ENCODE results near the gene TFB2M.

TFB2M gene

DNA sequence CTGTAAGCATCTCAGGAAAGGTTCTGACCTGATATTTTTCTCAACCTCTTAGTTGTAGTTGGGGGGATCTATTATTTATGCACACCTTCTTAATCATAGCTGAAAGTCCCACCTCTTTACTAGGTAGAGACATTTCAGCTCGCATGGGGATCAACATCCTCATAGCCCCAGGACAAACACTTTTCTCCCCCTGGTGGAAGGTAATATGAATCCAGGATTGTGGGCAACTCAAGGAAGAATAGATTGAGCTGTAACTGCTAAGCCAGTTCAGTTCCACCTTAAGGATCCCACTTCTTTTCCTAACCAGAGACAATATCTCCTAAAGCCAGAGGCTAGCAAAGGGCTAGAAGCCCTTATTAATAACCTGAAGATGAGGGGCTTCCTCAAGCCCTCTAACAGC, 33.5 kb downstream of the TFB2M start:
- no peak for TF ChIP-seq TAF1 (IDR thresholded peaks at IDR 0.05; ENCODE audit: borderline replicate concordance, insufficient read depth, low read length)

DNA sequence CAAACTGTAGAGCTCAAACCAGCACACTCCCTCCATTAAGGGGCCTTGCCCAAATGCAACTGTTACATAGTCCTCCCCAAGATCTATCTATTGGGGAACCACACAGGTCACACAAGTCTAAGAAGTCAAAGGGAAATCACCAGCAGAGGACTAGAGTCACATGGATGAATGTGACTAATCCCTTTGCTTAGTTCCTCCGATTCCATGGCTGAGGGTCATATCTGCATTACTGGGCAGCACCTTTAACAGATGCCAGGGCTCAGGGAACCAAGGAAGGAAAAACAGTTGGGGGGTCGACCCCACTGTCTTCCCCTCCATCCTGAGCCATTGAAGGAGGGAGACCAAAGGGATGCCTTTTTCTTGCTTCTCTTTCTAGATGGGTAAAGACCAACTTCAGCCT, 35.6 kb downstream of the TFB2M start:
- TF ChIP-seq TAF1 (IDR thresholded peaks at IDR 0.05; ENCODE audit: borderline replicate concordance, insufficient read depth, low read length) (no peak), FOXP2 (optimal IDR thresholded peaks at IDR 0.05; ENCODE audit: borderline replicate concordance, extremely low read depth, extremely low read length, insufficient read depth) (no peak), SIN3A (IDR thresholded peaks at IDR 0.05; ENCODE audit: borderline replicate concordance, insufficient read depth, low read length) (no peak), POLR2AphosphoS5 (IDR thresholded peaks at IDR 0.05; ENCODE audit: low read depth, low read length) (no peak)
- TF ChIP-seq, protein P1, sequence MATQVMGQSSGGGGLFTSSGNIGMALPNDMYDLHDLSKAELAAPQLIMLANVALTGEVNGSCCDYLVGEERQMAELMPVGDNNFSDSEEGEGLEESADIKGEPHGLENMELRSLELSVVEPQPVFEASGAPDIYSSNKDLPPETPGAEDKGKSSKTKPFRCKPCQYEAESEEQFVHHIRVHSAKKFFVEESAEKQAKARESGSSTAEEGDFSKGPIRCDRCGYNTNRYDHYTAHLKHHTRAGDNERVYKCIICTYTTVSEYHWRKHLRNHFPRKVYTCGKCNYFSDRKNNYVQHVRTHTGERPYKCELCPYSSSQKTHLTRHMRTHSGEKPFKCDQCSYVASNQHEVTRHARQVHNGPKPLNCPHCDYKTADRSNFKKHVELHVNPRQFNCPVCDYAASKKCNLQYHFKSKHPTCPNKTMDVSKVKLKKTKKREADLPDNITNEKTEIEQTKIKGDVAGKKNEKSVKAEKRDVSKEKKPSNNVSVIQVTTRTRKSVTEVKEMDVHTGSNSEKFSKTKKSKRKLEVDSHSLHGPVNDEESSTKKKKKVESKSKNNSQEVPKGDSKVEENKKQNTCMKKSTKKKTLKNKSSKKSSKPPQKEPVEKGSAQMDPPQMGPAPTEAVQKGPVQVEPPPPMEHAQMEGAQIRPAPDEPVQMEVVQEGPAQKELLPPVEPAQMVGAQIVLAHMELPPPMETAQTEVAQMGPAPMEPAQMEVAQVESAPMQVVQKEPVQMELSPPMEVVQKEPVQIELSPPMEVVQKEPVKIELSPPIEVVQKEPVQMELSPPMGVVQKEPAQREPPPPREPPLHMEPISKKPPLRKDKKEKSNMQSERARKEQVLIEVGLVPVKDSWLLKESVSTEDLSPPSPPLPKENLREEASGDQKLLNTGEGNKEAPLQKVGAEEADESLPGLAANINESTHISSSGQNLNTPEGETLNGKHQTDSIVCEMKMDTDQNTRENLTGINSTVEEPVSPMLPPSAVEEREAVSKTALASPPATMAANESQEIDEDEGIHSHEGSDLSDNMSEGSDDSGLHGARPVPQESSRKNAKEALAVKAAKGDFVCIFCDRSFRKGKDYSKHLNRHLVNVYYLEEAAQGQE (IDR thresholded peaks at IDR 0.05; ENCODE audit: insufficient read depth in 1 of 2, low read depth in 2 of 2, low read length in 2 of 2) = no peak

DNA sequence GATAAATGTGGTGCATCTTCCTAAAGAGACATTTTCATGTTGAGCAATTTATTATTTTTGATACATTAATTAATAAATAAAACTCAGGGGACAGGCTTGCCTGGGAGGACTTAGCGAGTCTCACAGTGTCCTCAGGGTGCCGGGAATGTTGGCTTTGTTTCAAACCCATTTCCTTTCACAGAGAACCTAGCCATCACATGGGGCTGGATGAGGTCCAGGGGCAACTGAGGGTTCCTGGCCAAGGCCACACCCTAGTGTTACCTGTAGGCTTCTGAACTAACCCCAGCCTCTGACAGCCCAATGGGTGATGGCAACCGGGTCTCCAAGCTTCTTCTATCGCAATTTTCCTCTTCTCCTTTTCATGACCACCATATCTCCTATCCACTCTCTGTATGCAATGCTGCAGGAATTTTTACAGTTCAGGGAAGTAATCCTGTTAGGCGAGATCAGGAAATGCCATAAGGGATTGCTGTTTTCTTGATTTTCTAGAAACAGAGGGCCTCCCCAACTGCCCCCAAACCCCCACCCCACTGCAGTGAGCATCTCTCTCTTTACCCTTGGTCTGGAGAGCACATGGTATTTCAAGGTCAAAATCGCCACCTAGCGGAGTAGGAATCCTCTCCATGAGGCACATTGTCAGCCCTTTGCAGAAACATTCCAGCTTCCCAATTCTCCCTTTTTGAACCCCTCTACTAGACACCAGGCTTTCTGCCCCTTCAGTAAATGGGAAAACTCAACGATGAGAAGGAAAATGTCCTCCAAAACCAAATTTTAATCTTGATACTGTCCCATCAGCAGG, 36.9 kb downstream of the TFB2M start:
- TF ChIP-seq TAF1 (IDR thresholded peaks at IDR 0.05; ENCODE audit: borderline replicate concordance, insufficient read depth, low read length) = no peak
- TF ChIP-seq, protein P1 (IDR thresholded peaks at IDR 0.05; ENCODE audit: insufficient read depth in 1 of 2, low read depth in 2 of 2, low read length in 2 of 2) = no peak
- no peak for TF ChIP-seq POLR2AphosphoS5 (IDR thresholded peaks at IDR 0.05; ENCODE audit: low read depth, low read length)
- TF ChIP-seq SIN3A (IDR thresholded peaks at IDR 0.05; ENCODE audit: borderline replicate concordance, insufficient read depth, low read length) = no peak
- TF ChIP-seq FOXP2 (optimal IDR thresholded peaks at IDR 0.05; ENCODE audit: borderline replicate concordance, extremely low read depth, extremely low read length, insufficient read depth) = no peak

DNA sequence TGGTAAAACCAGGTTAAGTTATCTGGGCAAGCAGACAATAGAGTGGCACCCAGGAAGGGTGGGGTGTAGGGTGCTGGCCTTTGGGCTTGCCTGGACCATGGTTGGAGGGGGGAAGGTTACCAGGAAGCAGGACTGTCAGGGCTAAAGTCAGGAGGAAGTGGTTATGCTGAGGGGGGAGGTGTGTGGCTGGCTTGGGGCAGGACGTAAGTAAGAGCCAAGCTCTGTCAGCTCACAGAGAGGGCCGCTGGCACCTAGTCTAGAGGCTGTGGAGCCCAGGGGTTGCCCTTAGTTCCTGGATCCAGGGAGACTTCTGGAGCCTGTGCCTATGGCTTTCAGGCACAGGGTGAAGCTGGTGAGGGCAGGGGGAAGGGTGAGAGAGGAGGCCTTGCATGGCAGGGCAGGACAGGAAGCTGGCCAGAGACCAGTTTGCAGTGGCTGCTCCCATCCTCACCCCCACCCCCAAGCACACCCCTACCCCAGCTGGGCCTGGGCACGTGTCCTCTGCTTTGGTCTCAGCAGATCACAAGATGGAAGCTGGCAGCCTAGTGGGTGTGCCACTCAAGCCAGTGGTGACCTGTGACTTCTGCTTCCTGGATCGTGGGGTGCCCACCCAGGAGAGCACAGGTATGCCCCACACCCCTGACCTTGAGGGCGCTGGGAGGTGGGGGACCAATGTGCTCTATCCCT, 38.5 kb downstream of the TFB2M start:
- TF ChIP-seq FOXP2 (optimal IDR thresholded peaks at IDR 0.05; ENCODE audit: borderline replicate concordance, extremely low read depth, extremely low read length, insufficient read depth) = no peak
- TF ChIP-seq SIN3A (IDR thresholded peaks at IDR 0.05; ENCODE audit: borderline replicate concordance, insufficient read depth, low read length) = no peak
- TF ChIP-seq POLR2AphosphoS5 (IDR thresholded peaks at IDR 0.05; ENCODE audit: low read depth, low read length) = no peak
- no peak for TF ChIP-seq TAF1 (IDR thresholded peaks at IDR 0.05; ENCODE audit: borderline replicate concordance, insufficient read depth, low read length)
- TF ChIP-seq, protein P1 (IDR thresholded peaks at IDR 0.05; ENCODE audit: insufficient read depth in 1 of 2, low read depth in 2 of 2, low read length in 2 of 2) = no peak

DNA sequence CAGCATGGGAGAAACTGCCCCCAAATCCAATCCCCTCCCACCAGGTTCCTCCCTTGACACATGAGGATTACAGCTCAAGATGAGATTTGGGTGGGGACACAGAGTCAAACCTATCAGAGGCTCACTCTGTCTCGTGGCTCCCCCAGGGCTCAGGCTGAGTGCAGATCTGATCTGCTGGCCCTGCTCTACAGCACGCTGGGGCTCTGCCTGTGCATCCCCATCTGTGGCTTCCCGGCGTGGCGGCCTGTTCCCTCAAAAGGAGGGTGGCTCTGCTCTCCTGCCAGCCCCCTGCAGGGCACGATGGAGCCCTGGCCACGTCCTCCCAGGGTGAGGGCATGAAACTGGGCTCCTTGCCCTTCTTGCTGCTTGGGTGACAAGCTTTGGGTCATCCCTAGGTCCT, 39.1 kb downstream of the TFB2M start:
- TF ChIP-seq, protein P1 (IDR thresholded peaks at IDR 0.05; ENCODE audit: insufficient read depth in 1 of 2, low read depth in 2 of 2, low read length in 2 of 2) = no peak
- no peak for TF ChIP-seq POLR2AphosphoS5 (IDR thresholded peaks at IDR 0.05; ENCODE audit: low read depth, low read length)
- TF ChIP-seq TAF1 (IDR thresholded peaks at IDR 0.05; ENCODE audit: borderline replicate concordance, insufficient read depth, low read length) = no peak
- TF ChIP-seq FOXP2 (optimal IDR thresholded peaks at IDR 0.05; ENCODE audit: borderline replicate concordance, extremely low read depth, extremely low read length, insufficient read depth) = no peak
- no peak for TF ChIP-seq SIN3A (IDR thresholded peaks at IDR 0.05; ENCODE audit: borderline replicate concordance, insufficient read depth, low read length)

Measured in PFSK-1 (cell line).